NCI-H128 (cell line): Measurements from ENCODE around the gene COL18A1.

ENCODE experiments used
- DNase-seq: peaks from one replicate; lab custom pipeline; 2025; ENCODE audit not compliant: unreplicated experiment; lab: John Stamatoyannopoulos, UW

The COL18A1 gene

DNA sequence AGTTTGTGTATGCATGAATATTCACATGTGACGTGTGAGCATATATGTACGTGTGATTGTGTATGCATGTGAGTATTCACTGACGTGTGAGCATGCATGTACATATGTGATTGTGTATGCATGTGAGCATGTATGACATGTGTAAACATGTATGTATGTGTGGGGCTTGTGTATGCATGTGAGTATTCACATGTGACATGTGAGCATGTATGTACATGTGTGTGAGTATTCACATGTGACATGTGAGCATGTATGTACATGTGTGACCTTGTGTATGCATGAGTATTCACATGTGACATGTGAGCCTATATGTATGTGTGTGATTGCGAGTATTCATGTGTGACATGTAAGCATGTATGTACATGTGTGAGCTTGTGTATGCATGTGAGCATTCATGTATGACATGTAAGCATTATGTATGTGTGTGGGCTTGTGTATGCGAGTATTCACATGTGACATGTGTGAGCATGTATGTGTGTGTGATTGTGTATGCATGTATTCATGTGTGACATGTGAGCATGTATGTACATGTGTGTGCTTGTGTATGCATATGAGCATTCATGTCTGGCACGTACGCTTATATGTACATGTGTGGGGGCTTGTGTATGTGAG is 47.8 kb downstream of the COL18A1 start:
- no peak for DNase-seq

DNA sequence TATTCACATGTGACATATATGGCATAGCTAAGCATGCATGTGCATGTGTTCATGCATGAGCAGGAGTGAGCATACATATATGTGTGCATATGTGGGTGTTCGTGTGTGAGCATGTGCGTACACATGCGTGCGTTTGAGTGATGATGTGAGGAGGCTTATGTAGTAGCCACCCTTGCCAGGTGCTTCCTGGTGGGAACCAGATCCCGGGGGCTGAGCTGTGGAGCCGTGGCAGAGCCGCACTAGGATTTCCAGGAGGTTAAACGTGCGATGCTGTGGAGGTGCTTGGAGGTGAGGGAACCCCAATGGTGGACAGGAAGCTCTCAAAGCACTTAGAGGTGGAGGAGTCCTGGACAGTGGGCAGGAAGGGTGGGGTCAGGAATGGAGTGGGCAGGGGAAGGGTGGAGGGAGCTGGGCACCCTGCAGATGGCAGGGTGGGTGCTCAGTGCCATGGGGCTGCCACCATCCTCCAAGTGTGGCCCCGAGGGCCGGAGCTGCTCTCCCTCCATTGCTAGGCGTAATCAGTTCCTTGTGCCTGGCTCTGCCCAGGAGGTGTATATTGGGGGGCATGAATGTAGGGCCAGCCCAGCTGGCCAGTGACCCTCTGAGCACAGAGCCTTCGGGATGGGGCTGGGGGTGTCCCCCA is 48.5 kb downstream of the COL18A1 start:
- no peak for DNase-seq

DNA sequence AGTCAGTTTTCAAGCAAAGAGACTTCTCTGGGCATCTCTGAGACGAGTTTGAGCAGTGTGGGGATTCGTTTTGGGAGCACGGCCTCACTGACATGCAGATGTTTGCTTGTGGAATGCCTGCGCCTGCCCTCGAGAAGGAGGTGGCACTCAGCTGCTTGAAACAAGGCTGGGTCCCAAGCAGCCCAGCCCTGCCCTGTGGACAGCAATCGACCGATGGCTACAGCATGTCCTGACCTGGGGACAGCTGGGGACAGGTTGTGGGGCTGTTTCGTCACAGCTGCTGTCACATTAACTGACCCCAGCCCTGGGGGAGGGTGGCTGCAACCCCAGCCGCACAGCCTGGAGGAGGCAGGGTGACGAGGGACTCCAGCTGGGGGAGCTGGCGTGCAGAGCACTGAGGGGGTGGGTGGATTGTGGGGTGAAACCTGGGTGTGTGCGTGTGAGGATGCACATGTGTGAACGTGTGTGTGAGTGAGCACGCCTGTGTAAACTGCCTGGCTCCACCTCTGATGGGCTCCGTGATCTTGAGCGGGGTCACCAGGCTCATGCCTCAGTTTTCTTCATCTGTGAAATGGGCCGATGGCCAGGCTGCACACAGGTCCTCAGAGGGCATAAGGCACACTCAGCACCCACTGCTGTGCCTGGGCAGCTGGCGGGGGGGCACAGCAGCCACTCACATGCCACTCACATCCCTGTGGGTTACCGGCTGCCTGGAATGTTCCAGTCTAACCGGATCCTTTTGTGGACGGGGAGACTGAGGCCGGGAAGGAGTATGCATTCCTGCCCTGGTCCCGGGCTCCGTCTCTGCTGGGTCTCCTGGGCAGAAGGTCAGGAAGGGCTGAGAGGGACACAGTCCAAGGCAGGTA is 49.3 kb downstream of the COL18A1 start:
- DNase-seq: no peak

DNA sequence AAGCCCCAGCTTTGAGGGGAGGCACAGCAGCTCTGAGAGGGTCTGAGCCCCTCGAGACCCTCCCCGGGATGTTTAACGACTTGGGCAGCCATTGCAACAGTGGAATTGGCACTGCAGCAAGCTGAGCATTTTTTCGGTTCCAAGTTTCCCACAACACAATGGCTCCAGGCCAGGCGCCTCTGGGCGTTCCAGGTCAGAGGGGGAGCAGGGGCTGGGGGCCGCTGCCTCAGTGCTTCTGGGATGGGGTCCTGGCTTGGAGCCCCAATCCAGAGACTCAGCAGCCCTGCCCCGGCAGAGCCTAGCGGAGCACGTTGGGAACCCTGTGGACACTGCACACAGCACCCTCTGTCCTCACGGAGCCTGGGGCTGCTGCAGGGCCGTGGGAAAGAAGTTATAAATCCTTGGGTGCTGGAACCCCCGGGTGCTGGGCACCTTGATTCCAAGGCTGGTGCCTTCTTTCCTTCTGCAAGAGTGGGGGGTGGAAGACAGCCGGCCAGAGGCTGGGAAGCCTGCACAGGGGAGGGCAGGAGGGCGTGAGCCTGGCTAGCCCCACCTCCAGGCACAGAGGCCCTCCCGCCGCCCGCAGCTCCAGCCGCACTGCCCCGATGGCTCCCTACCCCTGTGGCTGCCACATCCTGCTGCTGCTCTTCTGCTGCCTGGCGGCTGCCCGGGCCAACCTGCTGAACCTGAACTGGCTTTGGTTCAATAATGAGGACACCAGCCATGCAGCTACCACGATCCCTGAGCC is 50.1 kb downstream of the COL18A1 start:
- no peak for DNase-seq

DNA sequence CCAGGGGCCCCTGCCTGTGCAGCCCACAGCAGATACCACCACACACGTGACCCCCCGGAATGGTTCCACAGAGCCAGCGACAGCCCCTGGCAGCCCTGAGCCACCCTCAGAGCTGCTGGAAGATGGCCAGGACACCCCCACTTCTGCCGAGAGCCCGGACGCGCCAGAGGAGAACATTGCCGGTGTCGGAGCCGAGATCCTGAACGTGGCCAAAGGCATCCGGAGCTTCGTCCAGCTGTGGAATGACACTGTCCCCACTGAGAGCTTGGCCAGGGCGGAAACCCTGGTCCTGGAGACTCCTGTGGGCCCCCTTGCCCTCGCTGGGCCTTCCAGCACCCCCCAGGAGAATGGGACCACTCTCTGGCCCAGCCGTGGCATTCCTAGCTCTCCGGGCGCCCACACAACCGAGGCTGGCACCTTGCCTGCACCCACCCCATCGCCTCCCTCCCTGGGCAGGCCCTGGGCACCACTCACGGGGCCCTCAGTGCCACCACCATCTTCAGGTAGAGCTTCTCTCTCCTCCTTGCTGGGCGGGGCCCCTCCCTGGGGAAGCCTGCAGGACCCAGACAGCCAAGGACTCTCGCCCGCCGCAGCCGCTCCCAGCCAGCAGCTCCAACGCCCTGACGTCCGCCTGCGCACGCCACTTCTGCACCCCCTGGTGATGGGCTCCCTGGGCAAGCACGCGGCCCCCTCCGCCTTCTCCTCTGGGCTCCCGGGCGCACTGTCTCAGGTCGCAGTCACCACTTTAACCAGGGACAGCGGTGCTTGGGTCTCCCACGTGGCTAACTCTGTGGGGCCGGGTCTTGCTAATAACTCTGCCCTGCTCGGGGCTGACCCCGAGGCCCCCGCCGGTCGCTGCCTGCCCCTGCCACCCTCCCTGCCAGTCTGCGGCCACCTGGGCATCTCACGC is 51.0 kb downstream of the COL18A1 start:
- DNase-seq: no peak

DNA sequence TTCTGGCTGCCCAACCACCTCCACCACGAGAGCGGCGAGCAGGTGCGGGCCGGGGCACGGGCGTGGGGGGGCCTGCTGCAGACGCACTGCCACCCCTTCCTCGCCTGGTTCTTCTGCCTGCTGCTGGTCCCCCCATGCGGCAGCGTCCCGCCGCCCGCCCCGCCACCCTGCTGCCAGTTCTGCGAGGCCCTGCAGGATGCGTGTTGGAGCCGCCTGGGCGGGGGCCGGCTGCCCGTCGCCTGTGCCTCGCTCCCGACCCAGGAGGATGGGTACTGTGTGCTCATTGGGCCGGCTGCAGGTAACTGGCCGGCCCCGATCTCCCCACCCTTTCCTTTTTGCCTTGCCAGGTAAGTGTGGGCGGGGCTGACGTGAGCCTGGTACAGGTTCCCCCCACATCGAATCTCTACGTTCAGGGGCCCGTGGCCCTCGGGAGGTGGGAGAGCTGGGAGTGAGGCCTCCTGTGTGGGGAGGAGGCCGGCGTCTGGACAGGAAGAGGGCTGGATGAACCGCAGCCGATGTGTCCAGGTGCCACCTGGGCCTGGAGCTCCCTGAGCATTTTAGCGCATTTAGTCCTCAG is 51.7 kb downstream of the COL18A1 start:
- DNase-seq: no peak

DNA sequence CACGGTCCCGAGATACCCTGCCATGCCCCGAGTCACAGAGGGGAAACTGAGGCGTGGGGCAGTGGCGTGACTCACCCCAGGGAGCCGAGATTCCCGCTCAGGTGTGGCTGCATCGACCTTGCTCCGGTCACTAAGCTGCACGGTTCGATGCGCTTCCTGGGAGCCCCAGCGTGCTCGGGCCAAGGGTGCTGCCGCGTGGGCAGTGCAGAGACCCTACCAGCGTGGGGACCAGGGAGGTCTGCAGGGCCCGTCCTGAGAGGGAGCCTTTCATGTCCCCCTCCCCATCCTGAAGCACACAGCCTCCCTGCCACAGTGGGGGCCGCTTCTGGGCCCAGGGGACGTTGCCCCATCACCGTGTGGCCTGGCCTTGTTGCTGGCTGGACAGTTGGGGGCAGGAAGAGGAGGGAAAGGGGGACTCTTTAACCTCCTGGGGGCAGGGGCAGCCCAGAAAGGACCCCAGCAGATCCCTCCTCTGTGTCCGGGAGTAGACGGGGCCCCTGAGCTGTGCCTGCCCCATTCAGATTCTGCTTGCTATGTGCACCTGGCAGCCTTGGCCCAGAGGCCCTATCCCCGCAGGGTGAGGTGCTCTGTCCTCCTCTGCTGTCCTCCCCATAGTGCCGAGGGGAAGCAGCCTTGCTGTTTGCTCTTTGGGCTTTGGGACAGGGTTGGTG is 52.3 kb downstream of the COL18A1 start:
- no peak for DNase-seq

DNA sequence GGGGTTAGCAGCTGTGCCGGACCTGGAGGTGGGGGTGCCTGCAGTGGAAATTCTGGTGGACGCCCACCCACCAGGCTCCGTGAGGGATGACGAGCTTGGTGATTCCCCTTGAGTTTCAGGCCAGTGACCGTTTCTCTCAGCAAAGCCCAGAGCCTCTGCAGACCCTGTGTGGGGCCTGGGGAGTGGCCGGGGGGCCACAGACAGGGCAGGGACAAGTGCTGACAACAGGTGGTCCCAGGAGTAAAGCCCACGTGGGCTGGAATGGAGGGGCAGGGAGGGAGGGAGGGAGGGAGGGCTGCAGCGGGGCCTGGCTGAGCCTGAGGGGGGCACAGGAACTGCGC is 52.8 kb downstream of the COL18A1 start:
- no peak for DNase-seq

DNA sequence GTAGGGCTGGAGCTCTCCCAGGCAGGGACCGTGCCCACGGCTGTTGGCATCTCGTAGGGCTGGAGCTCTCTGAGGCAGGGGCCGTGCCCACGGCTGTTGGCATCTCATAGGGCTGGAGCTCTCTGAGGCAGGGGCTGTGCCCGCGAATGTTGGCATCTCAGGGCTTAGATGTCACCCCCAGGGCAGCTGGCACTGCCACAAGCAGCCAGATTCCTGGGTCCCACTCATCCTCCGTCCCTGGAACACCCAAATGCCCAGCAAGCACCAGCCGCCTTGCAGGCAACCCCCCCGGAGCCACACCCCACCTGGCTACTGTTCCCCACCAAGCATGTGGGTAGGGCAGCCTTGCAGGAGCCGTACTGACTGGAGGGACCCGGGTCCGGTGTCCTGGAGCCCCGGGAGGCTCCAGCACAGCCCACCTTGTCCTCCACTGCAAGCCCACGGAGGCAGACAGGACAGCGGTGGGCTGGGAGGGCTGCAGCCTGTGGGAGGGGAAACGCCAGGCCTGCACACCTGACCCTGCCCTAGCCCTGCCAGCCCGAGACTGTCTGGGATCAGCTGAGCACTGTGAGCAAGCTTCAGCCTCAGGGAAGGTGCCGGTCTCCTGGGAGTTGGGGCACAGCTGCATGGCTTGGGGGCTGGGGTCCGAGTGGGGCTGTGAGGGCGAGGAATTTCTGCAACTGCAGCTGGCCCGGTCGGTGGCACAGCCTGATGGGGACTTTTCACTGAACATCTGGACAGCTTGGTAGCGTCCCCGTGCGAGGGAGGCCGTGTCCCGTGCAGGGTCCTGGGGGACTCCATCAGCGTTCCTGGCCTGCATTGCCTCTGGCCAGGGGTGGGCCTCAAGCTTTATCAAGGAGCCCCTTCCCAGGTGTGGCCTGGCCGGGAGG is 53.6 kb downstream of the COL18A1 start:
- DNase-seq: no peak

DNA sequence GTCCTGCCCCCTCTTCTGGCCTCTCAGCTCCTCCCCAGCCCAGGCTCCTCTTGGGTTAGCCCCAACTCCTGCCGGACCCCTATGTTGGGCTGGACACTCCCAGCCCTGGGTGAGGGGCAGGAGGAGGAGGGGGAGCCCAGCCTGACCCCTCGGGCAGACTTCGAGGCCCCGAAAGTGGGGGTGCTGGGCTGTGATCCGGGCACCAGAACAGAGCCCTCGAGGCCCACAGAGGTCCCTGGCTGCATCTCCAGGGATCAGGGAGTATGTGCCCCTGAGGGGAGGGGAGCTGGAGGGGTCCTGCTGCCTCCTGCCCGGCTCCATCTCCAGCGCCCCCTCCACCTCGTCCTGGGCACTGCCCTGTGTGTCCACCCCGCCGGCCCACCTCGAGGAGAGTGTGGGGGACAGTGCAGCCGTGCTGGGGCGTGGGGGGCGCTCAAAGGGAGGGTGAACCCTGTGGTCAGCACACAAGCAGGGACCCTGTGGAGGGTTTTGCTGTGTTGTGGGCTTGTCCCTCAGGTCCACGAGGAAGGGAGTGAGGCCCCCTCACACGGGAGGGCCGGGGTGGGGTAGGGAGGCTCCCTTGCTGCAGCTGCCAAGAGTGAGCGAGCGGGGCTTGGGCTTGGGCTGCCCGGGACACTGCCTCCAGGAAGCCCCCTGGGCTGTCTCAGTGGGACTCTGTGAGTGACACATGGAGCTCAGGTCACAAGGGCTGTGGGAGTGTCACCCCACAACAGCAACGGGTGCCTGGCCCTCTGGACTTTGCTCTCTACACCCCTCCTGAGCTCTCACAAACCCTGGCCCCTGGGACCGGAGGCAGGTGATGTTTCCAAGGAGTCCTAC is 54.4 kb downstream of the COL18A1 start:
- DNase-seq: no peak

DNA sequence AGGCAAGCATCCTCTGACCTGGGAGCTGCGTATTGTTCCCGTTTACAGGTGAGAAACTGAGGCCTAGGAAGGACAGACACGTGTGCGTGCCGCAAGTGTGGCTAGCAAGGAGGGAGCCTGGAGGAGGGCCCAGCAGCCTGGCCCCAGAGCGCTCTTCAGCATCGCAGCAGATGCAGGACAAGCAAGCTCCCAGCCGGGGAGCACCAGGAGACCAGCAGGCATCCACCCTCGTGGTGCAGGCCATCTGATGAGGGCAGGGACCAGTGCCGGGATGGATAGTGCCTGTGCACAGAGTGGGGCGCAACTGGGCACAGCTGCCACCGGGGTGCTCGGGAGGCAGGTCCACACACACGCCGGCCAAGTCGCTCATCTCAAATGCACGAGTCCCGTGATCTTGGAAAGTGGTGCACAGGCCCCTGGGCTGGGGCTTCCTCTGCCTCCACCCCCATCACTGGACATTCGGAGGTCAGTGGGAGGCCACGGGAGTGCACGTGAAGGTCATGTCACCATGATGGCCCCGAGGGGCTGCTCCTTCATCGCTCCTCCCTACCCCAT is 55.1 kb downstream of the COL18A1 start:
- no peak for DNase-seq

DNA sequence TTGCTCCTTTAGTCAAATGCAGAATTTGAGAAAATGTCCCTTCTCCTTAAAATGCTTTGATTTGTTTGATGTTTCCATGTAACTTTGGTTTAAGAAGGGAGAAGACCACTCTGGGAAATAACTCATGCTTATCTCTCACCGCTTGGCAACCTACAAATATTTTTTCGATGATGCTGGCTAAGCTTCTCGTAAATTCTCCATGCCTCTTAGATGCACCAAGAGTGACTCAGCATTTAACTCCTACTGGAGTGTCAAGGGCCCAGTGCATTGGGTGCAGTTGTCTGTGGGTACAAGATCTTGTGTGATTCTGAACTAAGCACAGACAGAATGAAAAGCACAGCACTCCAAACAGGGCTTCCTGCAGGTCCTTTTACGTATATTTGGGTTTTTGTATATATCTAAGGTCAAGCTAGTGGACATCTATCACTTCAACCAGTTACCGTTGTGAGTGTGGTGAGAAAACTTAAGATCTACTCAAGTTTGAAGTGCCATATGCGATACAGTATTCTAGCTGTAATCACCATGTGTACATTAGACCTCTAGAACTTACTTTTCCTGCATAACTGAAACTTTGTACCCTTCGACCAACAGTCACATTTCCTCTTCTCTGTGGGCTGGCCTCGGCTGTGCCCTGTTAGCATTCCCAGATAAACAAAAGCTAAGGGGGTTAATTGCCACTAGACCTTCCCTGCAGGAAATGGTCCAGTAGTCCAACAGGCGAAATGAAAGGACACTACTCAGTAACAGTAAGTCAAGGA is 55.8 kb downstream of the COL18A1 start:
- no peak for DNase-seq

DNA sequence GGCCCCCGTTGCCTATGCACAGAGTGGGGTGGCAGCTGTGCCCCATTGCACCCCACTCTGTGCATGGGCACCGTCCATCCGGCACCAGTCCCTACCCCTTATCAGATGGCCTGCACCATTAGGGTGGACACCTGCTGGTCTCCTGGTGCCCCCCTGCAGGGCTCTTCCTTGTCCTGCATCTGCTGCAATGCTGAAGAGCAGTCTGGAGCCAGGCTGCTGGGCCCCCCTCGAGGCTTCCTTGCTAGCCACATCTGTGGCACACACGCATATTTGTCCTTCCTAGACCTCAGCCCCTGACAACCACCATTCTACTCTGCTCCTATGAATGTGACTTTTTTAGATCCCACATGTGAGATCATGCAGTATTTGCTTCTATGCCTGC is 56.4 kb downstream of the COL18A1 start:
- DNase-seq: no peak

DNA sequence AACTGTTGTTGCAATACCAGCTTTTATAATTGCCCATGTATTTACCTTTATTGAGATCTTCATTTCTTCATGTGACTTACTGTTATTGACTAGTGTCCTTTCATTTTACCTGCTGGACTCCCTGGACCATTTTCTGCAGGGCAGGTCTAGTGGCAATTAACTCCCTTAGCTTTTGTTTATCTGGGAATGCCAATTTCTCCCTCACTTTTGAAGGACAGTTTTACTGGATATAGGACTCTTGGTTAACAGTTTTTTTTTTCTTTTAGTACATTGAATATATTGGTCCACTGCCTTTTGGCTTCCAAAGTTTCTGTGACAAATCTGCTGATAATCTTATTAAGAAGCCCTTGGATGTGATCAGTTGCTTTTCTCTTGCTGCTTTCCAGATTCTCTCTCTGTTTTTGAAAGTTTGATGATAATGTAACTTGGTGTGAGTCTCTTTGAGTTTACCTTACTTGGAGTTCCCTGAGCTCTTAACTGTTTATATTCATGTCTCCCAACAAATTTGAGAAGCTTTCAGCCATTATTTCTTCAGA is 56.9 kb downstream of the COL18A1 start:
- DNase-seq: no peak

DNA sequence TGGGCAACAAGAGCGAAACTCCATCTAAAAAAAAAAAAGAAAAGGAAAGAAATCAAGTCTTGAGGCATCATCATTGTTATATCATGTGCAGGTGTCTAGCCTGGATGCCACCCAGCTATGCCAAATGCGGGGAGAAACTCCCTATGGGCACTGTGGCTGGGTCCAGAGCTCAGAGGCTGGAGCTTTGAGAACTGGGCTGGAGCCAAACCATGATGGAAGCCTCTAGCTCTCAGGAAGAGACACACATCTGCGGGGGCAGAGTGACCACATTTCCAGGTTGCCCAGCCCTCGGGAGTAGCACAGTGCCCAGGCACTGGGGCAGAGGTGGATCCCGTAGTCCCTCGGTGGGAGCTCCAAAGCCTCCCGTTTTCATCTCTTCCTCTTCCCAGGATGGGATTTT is 58.9 kb downstream of the COL18A1 start:
- DNase-seq: no peak

DNA sequence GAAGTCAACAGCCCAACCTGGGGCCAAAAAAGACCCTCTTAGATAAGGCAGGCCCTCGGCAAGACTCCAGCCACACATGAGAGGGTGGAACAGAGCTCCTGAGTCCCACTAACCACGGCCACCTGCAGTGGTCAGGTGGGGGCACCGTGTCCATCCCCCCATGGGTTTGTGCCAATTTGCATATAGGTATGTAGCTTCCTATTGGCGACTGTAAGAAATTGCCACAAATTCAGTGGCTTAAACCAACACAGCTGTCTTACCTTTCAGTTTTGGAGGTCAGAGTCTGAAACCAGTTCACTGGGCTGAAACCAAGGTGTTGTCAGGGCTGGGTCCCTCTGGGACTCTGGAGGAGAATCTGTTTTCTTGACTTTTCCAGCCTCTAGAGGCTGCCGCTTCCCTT is 59.3 kb downstream of the COL18A1 start:
- no peak for DNase-seq

DNA sequence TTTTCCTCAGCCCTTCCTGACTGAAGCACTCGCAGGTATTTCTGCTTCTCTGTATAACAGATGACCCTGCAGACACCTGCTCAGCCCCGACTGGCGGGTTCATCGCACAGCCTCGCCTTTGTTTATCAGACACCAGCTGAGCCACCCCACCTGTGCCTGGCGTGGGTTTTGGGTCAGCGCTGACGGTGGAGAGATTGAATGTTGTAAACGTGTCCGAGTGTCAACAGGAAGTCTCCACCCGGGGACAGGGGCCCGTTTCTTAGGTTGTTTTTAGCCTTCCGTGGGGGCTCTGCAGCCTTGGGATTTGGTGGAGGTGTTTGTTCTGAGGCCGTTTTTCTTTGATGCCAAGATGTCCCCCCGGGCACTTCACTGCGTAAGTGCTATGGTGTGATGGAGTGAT is 60.1 kb downstream of the COL18A1 start:
- DNase-seq: no peak
